Pons (tissue), 1 donor: Measurements from ENCODE around the gene DLGAP1.

ENCODE experiments used
- DNase-seq: peaks from one replicate; pipeline ENCODE4 v3.0.0-alpha.2; 2016; ENCODE audit warnings: low spot score

DLGAP1 gene

GRCh38 chr18:3931013-3931315, 524.1 kb downstream of the DLGAP1 start:
- no peak for DNase-seq

DNA sequence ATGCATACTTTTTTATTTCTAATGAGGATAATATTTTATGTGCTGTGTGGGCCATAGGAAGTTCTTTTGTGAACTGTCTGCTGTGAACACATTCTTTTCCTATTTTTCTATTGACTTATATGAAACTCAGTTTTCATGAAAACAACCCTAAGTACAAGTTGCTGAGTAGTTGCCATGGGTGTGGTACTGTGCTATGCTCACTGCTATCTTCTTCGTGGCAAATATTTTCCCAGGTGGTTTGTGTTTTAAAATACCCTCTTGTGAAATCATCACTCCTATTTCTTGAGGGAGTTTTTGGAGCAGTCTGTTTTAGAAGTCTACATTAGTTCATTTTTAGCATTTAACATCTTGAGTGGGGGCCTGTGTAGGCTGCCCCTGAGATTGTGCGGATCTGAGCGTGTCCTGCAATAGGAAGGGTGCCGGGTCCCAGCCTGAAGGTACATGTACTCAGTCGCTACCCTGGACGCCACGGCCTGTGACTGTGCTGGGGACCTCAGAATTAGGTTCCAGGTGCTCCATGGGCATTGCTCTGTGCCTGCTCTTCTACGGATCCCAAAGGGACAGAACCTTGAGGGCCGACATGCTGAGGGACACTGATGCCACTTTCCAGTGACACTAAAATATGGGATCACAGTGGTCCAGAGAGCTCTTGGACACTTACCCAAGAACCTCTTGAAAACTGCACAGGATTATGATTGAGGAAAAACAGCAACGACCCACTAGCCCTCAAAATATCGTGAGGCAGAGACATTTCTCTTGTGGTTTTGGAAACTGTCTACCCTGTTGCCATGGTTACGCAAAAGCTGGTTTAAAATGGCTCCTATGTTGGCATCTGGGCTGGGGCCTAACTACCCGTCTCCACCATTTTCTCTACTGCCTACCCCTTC, 524.7 kb downstream of the DLGAP1 start:
- no peak for DNase-seq

GRCh38 chr18:3924455-3924854, 530.7 kb downstream of the DLGAP1 start:
- no peak for DNase-seq

GRCh38 chr18:3923750-3924149, 531.4 kb downstream of the DLGAP1 start:
- no peak for DNase-seq

GRCh38 chr18:3921826-3922225, 533.3 kb downstream of the DLGAP1 start:
- DNase-seq: no peak

- DNase-seq: no peak
Measured at GRCh38 chr18:3920832-3921231, 534.3 kb downstream of the DLGAP1 start.

DNA sequence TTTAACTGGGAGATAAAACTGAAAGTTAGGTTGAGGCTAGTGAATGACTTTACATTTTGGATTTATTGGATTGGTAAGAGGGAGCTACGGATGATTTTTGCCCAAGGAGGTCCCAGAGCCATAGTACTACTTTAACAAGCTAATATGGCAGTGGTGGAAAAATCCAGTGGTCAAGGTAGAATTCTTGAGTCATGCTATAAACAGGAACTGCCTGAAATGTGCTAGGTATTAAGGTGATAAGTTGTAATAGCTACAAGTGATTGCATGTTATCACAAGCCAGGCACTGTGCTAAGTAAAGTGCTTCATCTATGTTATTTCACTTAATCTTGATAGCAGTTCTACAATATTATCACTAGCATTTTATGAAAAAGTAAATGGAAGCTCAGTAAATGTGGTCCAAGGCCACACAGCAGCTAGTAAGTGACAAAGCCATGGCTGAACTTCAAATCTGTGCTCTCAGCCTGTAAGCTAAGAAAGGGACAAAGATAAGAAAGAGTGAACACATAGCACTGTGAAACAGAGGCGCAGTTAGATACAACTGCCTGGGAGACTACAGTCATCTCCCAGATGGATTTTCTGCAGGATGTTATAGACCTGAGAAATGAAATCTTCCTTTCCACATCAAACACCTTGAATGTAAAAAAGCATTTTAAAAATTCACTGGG, 535.6 kb downstream of the DLGAP1 start:
- no peak for DNase-seq

DNA sequence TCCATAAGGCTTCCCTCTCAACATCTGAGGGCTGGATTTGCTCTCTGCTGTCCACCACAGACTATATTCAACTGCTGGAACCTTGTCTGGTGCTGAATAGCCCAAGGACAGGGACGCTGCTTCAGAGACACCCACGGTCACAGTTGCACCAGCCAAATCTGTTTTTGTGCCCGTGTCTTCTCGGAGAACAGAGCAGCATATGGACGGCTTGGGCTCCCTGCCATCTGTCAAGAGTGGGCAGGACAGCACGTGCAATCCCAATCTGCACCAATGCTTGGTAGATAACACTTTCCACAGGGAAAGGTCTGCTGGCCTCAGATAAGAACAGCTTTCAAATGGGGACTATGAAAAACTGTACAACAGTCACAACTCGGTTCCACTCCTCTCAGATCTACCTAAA, 539.0 kb downstream of the DLGAP1 start:
- DNase-seq: no peak

DNA sequence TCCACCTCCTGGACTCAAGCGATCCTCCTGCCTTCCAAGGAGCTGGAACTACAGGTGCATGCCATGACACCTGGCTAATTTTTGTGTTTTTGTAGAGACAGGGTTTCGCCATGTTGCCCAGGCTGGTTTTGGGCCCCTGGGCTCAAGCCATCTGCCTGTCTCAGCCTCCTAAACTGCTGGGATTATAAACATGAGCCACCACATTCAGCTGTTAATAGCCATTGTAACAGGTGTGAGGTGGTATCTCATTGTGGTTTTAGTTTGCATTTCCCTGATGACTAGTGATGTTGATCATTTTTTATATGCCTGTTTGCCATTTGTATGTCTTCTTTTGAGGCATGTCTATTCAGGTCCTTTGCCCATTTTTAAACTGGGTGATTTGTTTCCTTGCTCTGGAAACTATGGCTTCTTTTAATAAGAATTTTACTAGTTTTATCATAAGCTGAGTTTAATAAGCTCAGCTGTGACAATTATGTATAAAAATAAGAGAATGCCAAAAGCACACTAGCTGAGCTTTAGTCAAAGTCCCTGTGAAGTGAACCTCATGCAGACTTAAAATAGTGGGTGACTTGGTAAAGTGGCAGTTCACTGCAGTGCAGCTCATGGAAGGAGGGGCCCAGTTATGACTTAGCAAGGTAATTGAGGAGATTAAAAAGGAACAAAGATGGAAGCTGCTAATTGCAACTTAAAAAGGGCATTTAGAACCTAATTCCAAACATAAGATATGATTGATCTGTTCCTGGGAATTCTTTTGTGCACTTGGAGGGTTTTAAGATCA, 540.1 kb downstream of the DLGAP1 start:
- no peak for DNase-seq

- DNase-seq: no peak
Measured at GRCh38 chr18:3914109-3914508, 541.0 kb downstream of the DLGAP1 start.

DNA sequence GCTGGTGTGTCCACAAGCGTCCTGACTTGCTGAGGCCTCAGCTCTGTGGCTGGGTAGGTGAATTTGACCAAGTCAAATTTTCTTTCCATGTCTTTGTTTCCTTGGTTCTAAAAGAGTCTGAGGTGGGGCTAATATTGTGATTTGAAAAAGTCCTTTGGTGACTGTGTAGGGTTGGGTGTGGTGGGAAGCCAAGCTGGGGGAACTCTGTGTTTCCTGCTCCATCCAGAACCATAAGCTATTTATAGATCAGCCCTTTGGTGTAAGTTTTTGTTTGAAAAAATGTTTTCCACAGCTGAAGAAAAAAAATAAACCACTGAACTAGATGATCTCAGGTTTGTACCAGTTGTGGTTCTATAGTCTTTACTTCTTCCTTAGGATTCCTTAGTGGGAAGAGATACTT, 542.4 kb downstream of the DLGAP1 start:
- DNase-seq: no peak

DNA sequence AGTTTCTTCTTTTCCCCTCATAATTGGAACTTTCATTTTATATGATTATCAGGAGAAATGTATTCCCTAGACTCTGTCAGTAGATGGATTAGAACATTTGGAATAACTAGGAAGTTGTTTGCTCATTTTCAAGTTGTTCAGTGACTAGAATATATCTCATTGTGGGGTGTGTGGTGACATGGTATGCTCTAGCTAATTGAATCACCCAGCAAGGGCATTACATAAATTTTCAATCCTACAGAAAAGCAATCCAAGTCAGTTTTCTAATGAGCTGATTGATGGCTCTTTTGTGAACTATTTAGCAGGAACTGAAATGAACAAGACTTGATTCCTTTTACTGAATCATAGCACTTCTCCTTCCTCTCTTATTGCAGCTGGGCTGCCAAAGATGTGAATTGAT, 543.7 kb downstream of the DLGAP1 start:
- DNase-seq: no peak

DNA sequence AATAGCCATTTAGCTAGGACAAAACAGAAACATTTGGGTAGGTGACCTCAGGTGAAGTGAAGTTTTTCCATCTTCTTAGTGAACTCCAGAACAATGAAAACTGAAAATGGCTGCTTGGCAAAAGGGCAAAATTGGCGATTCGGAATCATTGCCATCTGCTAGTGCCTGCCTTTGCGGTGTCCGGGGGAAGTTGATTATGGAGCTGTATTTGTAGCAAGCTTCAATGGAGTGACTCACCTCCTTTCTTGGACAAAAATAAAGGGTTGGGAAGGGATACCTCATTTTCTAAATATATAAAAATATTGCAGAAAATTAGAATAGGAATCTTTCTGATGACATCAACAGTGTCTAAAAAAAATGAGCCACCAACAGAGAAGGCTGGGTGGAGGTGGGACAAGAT, 544.6 kb downstream of the DLGAP1 start:
- DNase-seq: no peak

GRCh38 chr18:3907955-3908354, 547.2 kb downstream of the DLGAP1 start:
- no peak for DNase-seq

GRCh38 chr18:3906116-3906750, 548.9 kb downstream of the DLGAP1 start:
- DNase-seq: no peak

DNA sequence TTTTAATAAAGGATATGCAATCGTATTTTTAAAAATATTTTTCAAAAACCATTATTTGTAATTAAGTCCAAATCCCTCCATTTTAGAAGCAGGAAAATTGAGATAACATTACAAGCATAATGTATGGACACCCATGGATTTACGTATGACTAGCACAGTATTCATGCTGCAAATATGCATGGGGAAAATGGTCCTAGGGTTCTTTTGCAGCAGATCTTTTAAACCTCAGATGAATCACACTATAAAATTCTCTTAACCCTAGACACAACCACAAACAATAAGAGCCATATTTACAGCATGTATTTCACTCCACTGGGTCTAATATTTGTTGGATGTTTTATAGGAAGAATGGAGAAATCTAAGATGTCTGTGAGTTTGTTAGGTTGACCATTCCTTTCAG, 551.8 kb downstream of the DLGAP1 start:
- DNase-seq: no peak

DNA sequence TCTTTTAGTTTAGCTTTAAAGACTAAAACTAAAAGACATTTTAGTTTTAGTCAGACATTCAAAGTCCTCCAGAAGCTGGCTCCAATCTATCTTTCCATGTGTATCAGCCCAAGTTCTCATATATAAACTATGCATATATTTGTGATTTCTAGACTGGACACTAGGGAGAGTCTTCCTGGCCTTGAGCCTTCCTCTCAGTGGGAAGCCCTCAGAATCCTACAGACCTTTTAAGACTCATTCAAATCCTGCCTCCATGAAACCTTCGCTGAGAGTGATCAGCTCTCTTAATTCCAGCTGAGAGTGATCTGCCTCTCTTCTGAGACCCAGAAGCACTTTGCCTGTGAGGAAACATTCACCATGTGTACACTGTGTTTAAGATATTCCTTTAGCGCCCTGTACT, 552.4 kb downstream of the DLGAP1 start:
- no peak for DNase-seq

DNA sequence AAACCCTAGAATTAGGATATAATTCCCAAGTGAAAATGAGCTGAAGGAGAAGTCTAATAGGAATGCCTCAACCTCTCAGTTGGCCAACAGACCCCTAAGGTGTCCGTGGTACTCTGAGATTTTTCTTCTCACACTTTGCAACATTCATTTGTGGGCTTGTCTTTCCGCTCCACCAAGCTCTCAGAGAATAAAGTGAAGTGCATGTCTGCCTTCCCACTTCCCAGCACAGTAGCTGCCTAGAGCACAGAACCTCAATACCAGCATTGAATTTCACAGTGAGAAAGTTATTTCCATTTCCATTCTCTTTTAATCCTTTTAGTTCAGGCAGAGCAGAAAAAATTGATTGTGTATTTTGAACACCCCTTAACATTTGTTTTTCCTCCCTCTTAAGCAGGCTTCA, 553.3 kb downstream of the DLGAP1 start:
- no peak for DNase-seq

- no peak for DNase-seq
Measured at GRCh38 chr18:3901042-3901441, 554.1 kb downstream of the DLGAP1 start.

GRCh38 chr18:3900327-3900726, 554.8 kb downstream of the DLGAP1 start:
- DNase-seq: no peak

DNA sequence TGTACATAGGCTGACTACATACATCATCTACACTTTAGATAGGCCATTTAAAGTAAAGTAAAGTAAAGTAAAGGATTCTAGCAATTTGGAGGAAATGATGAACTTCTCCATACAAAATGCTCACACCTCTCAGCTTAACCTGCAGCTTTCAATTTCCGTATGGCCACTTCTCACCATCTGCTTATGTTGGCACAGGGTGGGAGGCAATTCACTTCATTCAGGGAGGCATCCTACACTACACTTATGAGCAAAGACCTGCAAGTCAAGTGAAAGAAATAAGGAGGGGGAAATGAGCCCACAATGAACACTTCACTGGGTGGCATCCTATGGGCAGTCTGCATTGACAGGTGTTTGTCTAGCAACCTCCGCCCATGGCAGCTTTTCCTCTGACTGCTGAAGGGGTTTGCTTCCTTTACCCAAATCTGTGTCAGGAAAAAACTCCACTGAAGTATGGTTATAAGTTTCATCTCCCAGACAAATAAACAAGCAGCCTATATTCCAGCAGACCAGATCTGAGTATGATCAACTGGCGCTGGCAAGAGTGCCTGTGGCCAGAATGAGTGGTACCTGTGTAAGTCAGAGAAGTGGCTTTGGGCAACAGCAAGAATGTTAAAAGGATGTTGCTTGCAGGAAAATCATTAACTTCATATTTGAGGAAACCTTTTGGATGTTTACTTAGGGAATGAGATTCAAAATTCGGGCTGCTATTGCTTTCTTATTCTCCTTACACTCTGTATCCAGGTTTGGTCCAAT, 556.1 kb downstream of the DLGAP1 start:
- DNase-seq: no peak

DNA sequence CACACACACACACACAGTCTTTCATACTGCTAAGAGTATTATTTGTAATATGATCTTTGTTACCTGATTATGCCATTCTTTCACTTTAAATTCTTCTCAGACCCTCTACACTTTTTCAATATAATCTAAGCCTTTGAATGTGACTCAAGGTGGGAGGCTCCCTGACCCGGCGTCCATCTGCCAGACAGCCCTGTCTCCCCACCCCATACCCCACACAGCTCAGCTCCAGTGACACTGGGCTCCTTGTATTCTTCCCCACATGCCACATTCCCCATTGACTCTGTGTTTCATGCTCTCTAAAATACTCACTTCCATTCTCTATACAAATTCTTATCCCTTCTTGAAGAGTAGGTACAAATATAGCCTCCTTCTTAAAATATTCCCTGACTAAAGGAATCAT, 563.0 kb downstream of the DLGAP1 start:
- DNase-seq: no peak
